Progenitor cell of endocrine pancreas (in vitro differentiated cells): ENCODE data around the gene FAM200A. TPM values are rescaled to one million over a fixed set of nuclear protein-coding genes. Genes with fewer than 3 reads are reported as not detected.

ENCODE experiments used
- total RNA-seq: library from RNA; stranded (reverse); gene quantifications from 2 replicates; pipeline ENCODE4 v1.2.1, GENCODE V29; 2021

Gene FAM200A
- total RNA-seq, 1 donor from 2014 or later = 12.5 TPM

Other genes starting within 250 kb of the FAM200A start
- 135 and 140 TPM in 2 replicates for gene ARPC1A, start 226.2 kb downstream of the FAM200A start, total RNA-seq
- 27.5 and 28.2 TPM in 2 replicates for gene ARPC1B, start 177.4 kb downstream of the FAM200A start, total RNA-seq
- 128 TPM in 2 replicates for gene PDAP1, start 143.5 kb downstream of the FAM200A start, total RNA-seq
- 97.2 and 102 TPM in 2 replicates for gene BUD31, start 143.1 kb downstream of the FAM200A start, total RNA-seq
- 12.0 and 16.8 TPM in 2 replicates for gene PTCD1, start 113.3 kb downstream of the FAM200A start, total RNA-seq
- 77.4 and 86.9 TPM in 2 replicates for gene CPSF4, start 113.2 kb downstream of the FAM200A start, total RNA-seq
- gene ATP5MF, start 85.9 kb downstream of the FAM200A start, total RNA-seq = 328 and 330 TPM in 2 replicates
- gene ZNF789, start 79.2 kb downstream of the FAM200A start, total RNA-seq = 26.7 and 27.4 TPM in 2 replicates
- gene ZNF394, start 51.8 kb downstream of the FAM200A start, total RNA-seq = 23.7 and 24.8 TPM in 2 replicates
- 14.7 and 15.2 TPM in 2 replicates for gene ZKSCAN5, start 47.5 kb downstream of the FAM200A start, total RNA-seq
- gene ZNF655, start 6.5 kb upstream of the FAM200A start, total RNA-seq = 70.9 and 72.6 TPM in 2 replicates
- 0.91 and 1.4 TPM in 2 replicates for gene TMEM225B, start 46.2 kb upstream of the FAM200A start, total RNA-seq
- 26.4 and 27.9 TPM in 2 replicates for gene ZSCAN25, start 64.8 kb upstream of the FAM200A start, total RNA-seq
- gene CYP3A5, start 127.9 kb upstream of the FAM200A start, total RNA-seq = 4.2 and 4.6 TPM in 2 replicates
- gene CYP3A7, start 183.1 kb upstream of the FAM200A start, total RNA-seq = not detected in 2 replicates
- not detected in 2 replicates for gene CYP3A4, start 232.1 kb upstream of the FAM200A start, total RNA-seq